ENCODE measurements around the gene ANXA8L1. TPM values are rescaled to one million over a fixed set of nuclear protein-coding genes. Genes with fewer than 3 reads are reported as not detected.
"Not testable (repeated sequence)": the region's sequence is repeated elsewhere in the genome, so short reads cannot be mapped to it uniquely, and the experiment has no call there.

The ANXA8L1 gene
- polyA plus RNA-seq, 2 of the 4 experiments (the other 2 are of a cell fraction) = 33.7 to 92.3 TPM

- FAIRE-seq; H3K4me2 ChIP-seq; H3K9me3 ChIP-seq; POLR2A ChIA-PET; DNase-seq (ENCODE audit: low read depth in 1 of 2, low spot score in 1 of 2); H3K4me3 ChIP-seq; CTCF ChIA-PET: not testable (repeated sequence)
- WGBS (ENCODE audit: missing lambda C conversion rate) = no CpG with 5 or more reads among the region's 4 CpGs
- peaks cover 19% of the 10 kb centered on the region for H3K4me1 ChIP-seq
- peak; percentile 13 to 44; a peak in 4 of 6 replicates for ATAC-seq
- H3K27ac ChIP-seq = peak overlapping the region; percentile 38 to 55; a peak in 2 of 6 replicates
Measured at GRCh38 chr10:46440942-46441341, 65.4 kb downstream of the ANXA8L1 start.

Other genes with a start within 250 kb of the ANXA8L1 start
- gene ANTXRL, start 88.8 kb upstream of the ANXA8L1 start, polyA plus RNA-seq (2011; rRNA removed) = 0.09 and 0.26 TPM in 2 replicates
- 0.13 to 0.30 TPM (median 0.25 TPM) in 3 replicates for gene ANTXRL, start 88.8 kb upstream of the ANXA8L1 start, polyA plus RNA-seq (2017; fragmentation: RNase III; extraction: RNeasy Plus Mini Kit Qiagen cat#74134 plus additional on column Dnase treatment)
- 92.3 and 155 TPM in 2 replicates for gene NPY4R, start 90.2 kb downstream of the ANXA8L1 start, polyA plus RNA-seq (2011; rRNA removed)
- gene NPY4R, start 90.2 kb downstream of the ANXA8L1 start, polyA plus RNA-seq (2017; fragmentation: RNase III; extraction: RNeasy Plus Mini Kit Qiagen cat#74134 plus additional on column Dnase treatment) = 71.6 to 79.6 TPM (median 76.1 TPM) in 3 replicates
- gene GPRIN2, start 180.9 kb downstream of the ANXA8L1 start, polyA plus RNA-seq (2011; rRNA removed) = 8.8 and 9.4 TPM in 2 replicates
- gene GPRIN2, start 180.9 kb downstream of the ANXA8L1 start, polyA plus RNA-seq (2017; fragmentation: RNase III; extraction: RNeasy Plus Mini Kit Qiagen cat#74134 plus additional on column Dnase treatment) = 25.8 to 29.9 TPM (median 28.6 TPM) in 3 replicates
- gene SYT15, start 203.4 kb downstream of the ANXA8L1 start, polyA plus RNA-seq (2011; rRNA removed) = 3.3 and 3.5 TPM in 2 replicates
- gene SYT15, start 203.4 kb downstream of the ANXA8L1 start, polyA plus RNA-seq (2017; fragmentation: RNase III; extraction: RNeasy Plus Mini Kit Qiagen cat#74134 plus additional on column Dnase treatment) = 2.8 to 3.6 TPM (median 3.2 TPM) in 3 replicates